Measurements from ENCODE around the gene CDH8.

DNA sequence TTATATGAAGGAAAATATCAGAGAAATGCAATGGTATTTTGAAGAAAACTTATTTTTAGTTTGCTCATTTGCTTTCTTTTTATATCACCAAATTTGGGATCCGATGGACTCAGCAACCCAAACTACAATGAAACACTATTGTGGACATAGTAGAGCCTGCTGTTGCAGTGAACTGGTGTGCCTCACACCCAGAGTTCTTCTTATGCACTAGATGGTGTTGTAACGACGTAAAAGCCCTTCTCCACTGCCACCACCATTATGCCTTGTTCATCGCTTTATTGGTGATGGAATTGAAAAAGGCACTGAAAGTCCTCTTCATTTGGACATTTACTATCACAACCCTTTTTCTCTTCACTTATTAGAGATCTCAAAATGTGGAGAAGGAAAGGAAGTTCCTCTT lies 381.3 kb downstream of the CDH8 start:
- TF ChIP-seq POLR2AphosphoS5 (IDR thresholded peaks at IDR 0.05), result no peak
- TF ChIP-seq POLR2A (IDR thresholded peaks at IDR 0.05), result no peak
- no peak for TF ChIP-seq EP300 (IDR thresholded peaks at IDR 0.05; ENCODE audit: low read depth)
- TF ChIP-seq, protein P1, sequence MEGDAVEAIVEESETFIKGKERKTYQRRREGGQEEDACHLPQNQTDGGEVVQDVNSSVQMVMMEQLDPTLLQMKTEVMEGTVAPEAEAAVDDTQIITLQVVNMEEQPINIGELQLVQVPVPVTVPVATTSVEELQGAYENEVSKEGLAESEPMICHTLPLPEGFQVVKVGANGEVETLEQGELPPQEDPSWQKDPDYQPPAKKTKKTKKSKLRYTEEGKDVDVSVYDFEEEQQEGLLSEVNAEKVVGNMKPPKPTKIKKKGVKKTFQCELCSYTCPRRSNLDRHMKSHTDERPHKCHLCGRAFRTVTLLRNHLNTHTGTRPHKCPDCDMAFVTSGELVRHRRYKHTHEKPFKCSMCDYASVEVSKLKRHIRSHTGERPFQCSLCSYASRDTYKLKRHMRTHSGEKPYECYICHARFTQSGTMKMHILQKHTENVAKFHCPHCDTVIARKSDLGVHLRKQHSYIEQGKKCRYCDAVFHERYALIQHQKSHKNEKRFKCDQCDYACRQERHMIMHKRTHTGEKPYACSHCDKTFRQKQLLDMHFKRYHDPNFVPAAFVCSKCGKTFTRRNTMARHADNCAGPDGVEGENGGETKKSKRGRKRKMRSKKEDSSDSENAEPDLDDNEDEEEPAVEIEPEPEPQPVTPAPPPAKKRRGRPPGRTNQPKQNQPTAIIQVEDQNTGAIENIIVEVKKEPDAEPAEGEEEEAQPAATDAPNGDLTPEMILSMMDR (IDR thresholded peaks at IDR 0.05), result no peak
